Left ventricle myocardium inferior (tissue), 1 donor: ENCODE measurements around the gene NSRP1. TPM values are rescaled to one million over a fixed set of nuclear protein-coding genes. Genes with fewer than 3 reads are reported as not detected.
"Not testable (repeated sequence)": the region's sequence is repeated elsewhere in the genome, so short reads cannot be mapped to it uniquely, and the experiment has no call there.

ENCODE experiments used
- DNase-seq: peaks from one replicate; pipeline ENCODE4 v3.0.0-alpha.2; 2020
- H3K27ac ChIP-seq: fragments of 200-600 bp; replicated peaks from 2 replicates; pipeline ENCODE4 v1.8.0; 2021
- H3K27me3 ChIP-seq: fragments of 200-600 bp; 2 replicates; pipeline ENCODE4 v1.8.0; 2021; ENCODE audit warnings: low read depth
- H3K36me3 ChIP-seq: fragments of 200-600 bp; 2 replicates; pipeline ENCODE4 v1.8.0; 2021
- H3K4me1 ChIP-seq: fragments of 200-600 bp; 2 replicates; pipeline ENCODE4 v1.8.0; 2021
- H3K4me3 ChIP-seq: fragments of 200-600 bp; 2 replicates; pipeline ENCODE4 v1.8.0; 2021; ENCODE audit warnings: mild to moderate bottlenecking, moderate library complexity
- H3K9me3 ChIP-seq: fragments of 200-600 bp; replicated peaks from 2 replicates; pipeline ENCODE4 v1.8.0; 2021
- intact Hi-C: fragments of 100-400 bp; cut with micrococcal nuclease; formaldehyde crosslinking; loops from one replicate; pipeline ENCODE4 v1.11.0; 2022
- total RNA-seq: library from RNA; stranded (reverse); fragmentation: NEBNext Ultra II Directional; extraction: Animal tissue kit (Norgen Biotek cat#: 25700); gene quantifications from one replicate; pipeline ENCODE4 v1.2.1, GENCODE V29; 2021
- TF ChIP-seq, protein P1 (sequence below): fragments of 200-600 bp; IDR thresholded peaks from 2 replicates; pipeline ENCODE4 v1.8.0; 2021; ENCODE audit warnings: antibody characterized with exemption, mild to moderate bottlenecking, borderline replicate concordance
- donor health status: DM: no; HTN: yes; CAD: no; lungs with severe emphysema.

Gene NSRP1
- total RNA-seq, 1 donor from 2014 or later: 26.9 TPM

DNA sequence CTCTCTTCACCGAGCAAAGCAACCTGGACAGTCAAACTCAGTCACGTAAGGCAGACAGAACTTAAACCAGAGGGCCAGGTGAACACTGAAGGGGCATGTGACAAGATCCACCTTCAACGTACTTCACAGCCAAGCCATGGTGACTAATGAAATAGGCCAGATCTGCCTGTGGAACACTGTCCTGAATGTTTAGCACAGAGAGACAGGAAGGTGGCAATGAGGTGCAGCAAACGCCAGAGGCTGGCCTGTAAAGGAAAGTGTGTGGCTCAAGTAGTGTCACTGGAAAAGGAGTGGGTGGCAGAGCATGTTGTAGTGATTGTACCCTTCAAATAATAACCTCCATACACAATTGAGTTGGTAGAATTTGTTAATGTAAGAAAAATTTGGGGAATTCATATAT is 80.8 kb downstream of the NSRP1 start:
- TF ChIP-seq, protein P1, sequence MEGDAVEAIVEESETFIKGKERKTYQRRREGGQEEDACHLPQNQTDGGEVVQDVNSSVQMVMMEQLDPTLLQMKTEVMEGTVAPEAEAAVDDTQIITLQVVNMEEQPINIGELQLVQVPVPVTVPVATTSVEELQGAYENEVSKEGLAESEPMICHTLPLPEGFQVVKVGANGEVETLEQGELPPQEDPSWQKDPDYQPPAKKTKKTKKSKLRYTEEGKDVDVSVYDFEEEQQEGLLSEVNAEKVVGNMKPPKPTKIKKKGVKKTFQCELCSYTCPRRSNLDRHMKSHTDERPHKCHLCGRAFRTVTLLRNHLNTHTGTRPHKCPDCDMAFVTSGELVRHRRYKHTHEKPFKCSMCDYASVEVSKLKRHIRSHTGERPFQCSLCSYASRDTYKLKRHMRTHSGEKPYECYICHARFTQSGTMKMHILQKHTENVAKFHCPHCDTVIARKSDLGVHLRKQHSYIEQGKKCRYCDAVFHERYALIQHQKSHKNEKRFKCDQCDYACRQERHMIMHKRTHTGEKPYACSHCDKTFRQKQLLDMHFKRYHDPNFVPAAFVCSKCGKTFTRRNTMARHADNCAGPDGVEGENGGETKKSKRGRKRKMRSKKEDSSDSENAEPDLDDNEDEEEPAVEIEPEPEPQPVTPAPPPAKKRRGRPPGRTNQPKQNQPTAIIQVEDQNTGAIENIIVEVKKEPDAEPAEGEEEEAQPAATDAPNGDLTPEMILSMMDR: no peak
- Histone ChIP-seq H3K4me3 (no peak overlapping the region), H3K27me3 (no peaks in the 10 kb centered on the region), H3K4me1 (no peaks in the 10 kb centered on the region), H3K9me3 (no peaks in the 10 kb centered on the region), H3K27ac (no peak overlapping the region), H3K36me3 (no peaks in the 10 kb centered on the region)
- intact Hi-C loops: no loop called here
- DNase-seq: no peak

DNA sequence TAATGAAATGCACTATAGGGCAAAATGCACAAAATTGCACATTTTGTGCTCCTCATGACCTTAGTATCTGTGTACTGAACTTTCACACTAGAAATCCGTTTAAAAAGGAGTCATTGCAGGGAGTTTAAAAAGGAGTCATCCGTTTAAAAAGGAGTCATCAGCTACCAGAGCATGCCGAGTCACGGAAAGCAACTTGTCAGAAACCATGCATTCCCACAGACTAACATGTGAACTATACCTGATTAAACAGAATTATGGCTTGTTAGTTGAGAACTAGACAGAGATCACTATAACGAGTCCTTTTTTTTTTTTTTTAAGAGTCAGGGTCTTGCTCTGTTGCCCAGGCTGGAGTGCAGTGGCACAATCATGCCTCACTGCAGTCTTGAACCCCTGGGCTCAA is 83.0 kb downstream of the NSRP1 start:
- Histone ChIP-seq H3K27ac (no peak overlapping the region), H3K4me1 (no peaks in the 10 kb centered on the region), H3K27me3 (peaks cover 3% of the 10 kb centered on the region), H3K4me3 (no peak overlapping the region), H3K9me3 (no peaks in the 10 kb centered on the region), H3K36me3 (no peaks in the 10 kb centered on the region)
- TF ChIP-seq, protein P1: no peak
- intact Hi-C loops: no loop called here
- DNase-seq: no peak

DNA sequence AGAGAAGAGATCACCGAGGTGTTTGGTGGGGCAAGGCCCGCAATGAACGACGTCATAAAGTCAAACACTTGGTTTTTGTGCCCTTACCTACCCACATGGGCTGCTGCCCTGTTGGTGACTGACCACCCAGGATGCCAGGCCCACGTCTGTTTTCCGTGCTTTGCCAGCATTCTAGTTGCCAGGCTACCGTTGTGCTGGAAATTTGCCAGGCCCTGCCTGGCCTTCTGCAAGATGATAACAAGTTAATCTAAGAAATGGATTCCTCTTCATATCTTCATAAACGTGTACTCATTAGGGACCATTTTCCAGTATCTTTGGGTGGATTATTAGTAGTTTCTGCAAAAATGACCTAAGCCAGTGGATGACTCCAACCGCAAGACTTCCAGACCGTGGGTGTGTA is 83.5 kb downstream of the NSRP1 start:
- H3K4me1 ChIP-seq: no peaks in the 10 kb centered on the region
- no peak overlapping the region for H3K4me3 ChIP-seq
- H3K27ac ChIP-seq: no peak overlapping the region
- TF ChIP-seq, protein P1: no peak
- intact Hi-C loops: no loop called here
- H3K9me3 ChIP-seq: no peaks in the 10 kb centered on the region
- peaks cover 5% of the 10 kb centered on the region for H3K27me3 ChIP-seq
- no peak for DNase-seq
- H3K36me3 ChIP-seq: no peaks in the 10 kb centered on the region

DNA sequence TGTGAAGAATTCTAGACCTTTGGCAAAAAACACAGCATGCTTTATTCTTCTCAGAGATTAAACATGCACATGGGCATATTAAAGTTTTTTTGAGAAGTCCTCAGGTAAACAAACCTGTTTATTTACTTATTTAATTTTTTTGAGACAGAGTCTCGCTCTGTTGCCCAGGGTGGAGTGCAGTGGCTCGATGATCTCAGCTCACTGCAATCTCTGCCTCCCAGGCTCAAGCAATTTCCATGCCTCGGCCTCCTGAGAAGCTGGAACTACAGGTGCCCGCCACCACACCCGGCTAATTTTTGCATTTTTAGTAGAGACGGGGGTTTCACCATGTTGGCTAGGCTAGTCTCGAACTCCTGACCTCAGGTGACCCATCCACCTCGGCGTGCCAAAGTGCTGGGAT is 84.0 kb downstream of the NSRP1 start:
- H3K9me3 ChIP-seq, H3K27me3 ChIP-seq, H3K4me3 ChIP-seq, H3K4me1 ChIP-seq, intact Hi-C loops, H3K36me3 ChIP-seq, DNase-seq, H3K27ac ChIP-seq: not testable (repeated sequence)

DNA sequence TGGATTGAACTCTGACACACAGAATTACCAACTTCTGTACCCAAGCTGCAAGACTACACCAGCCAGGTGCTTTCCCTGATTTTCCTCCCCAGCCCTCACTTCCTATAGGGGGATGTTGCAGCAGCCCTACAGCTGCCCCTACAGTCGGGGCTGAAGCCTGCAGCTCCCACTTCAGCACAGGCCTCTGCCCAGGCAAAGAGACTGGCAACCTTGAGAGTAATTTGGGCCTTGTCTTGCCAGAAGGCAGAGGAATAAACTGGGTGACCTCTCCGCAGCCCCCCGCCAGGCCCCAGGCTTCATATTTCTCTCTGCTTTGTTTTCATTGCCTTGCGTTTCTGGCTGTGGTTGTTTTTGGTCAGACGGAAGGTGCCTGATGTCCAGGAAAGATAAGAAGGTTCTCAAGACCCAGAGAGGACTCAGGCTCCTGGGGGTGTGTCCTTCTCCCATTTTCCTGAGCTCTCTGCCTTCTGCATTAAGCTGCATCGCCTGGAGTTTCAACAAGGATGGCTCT is 86.9 kb downstream of the NSRP1 start:
- intact Hi-C loops: no loop called here
- no peak overlapping the region for H3K27ac ChIP-seq
- no peak for DNase-seq
- TF ChIP-seq, protein P1: no peak
- no peaks in the 10 kb centered on the region for H3K4me1 ChIP-seq
- H3K36me3 ChIP-seq: no peaks in the 10 kb centered on the region
- peaks cover 16% of the 10 kb centered on the region for H3K27me3 ChIP-seq
- no peak overlapping the region for H3K4me3 ChIP-seq
- no peaks in the 10 kb centered on the region for H3K9me3 ChIP-seq

DNA sequence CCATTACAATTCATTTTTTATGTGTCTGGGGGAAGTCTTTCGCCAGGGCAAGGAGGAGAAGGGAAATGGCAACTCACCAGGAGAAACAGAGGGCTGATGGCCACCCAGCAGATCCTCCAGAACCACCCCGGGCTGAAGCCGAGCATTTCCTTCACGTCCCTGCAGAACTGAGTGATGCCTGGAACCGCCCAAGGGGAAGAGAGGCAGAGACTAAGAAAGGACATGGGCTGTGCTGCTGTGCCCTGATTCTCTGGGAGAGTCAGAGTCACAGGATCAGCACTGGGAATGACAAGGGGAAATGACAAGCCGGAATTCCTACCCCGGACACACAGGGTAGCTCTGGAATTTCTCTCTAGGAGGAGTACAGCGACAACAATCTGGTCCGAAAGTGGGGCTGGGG is 91.0 kb downstream of the NSRP1 start:
- DNase-seq: no peak
- H3K4me3 ChIP-seq: no peak overlapping the region
- H3K4me1 ChIP-seq: no peaks in the 10 kb centered on the region
- TF ChIP-seq, protein P1: no peak
- peaks cover 24% of the 10 kb centered on the region for H3K27me3 ChIP-seq
- no peaks in the 10 kb centered on the region for H3K36me3 ChIP-seq
- H3K9me3 ChIP-seq: no peaks in the 10 kb centered on the region
- intact Hi-C loops: no loop called here
- no peak overlapping the region for H3K27ac ChIP-seq
